Activated B cell treated with CpG ODN at 0.5 μM for 24 hours (primary cell): ENCODE results near the gene TMEM30B. TPM values are rescaled to one million over a fixed set of nuclear protein-coding genes. Genes with fewer than 3 reads are reported as not detected.

Experiments
- ATAC-seq: fragments of 200-7000 bp; cut with Tn5 transposase; one replicate; pipeline ENCODE4 v1.10.0; 2021; ENCODE audit warnings: low read depth, mild to moderate bottlenecking, moderate library complexity
- CTCF ChIA-PET: fragments of 350-600 bp; sonication (Branson Sonifier 250); formaldehyde crosslinking; loops from one replicate; lab custom pipeline; 2021; ENCODE audit warnings: antibody characterized with exemption; lab: Charles Lee
- POLR2A ChIA-PET: fragments of 350-600 bp; sonication (Branson Sonifier 250); formaldehyde crosslinking; loops from one replicate; lab custom pipeline; 2021; ENCODE audit warnings: antibody characterized with exemption; lab: Charles Lee
- DNase-seq: peaks from one replicate; pipeline ENCODE4 v3.0.0; 2022
- H3K27ac Mint-ChIP-seq: one replicate; pipeline ENCODE4 v1.8.0; 2020; ENCODE audit warnings: mixed read lengths
- H3K27me3 Mint-ChIP-seq: one replicate; pipeline ENCODE4 v1.8.0; 2021; ENCODE audit warnings: mixed read lengths
- H3K36me3 Mint-ChIP-seq: one replicate; pipeline ENCODE4 v1.8.0; 2021; ENCODE audit warnings: low read depth, mixed read lengths
- H3K4me1 Mint-ChIP-seq: one replicate; pipeline ENCODE4 v1.8.0; 2021; ENCODE audit warnings: mixed read lengths
- H3K4me3 Mint-ChIP-seq: one replicate; pipeline ENCODE4 v1.8.0; 2020; ENCODE audit warnings: mild to moderate bottlenecking, mixed read lengths
- H3K9me3 Mint-ChIP-seq: one replicate; pipeline ENCODE4 v1.8.0; 2020; ENCODE audit warnings: mixed read lengths
- CTCF ChIP-seq: fragments of 200-600 bp; IDR thresholded peaks from one replicate; pipeline ENCODE4 v1.8.0; 2022; ENCODE audit warnings: antibody characterized with exemption, mild to moderate bottlenecking
- intact Hi-C: fragments of 100-400 bp; cut with micrococcal nuclease; formaldehyde crosslinking; loops from one replicate; pipeline ENCODE4 v1.15.1; 2024
- total RNA-seq: library from RNA; stranded (reverse); gene quantifications from 2 replicates; pipeline ENCODE4 v1.2.3, GENCODE V29; 2022

The TMEM30B gene
- total RNA-seq, 1 donor from 2014 or later = not detected

GRCh38 chr14:61300209-61300608 lies 19.1 kb upstream of the TMEM30B start:
- TF ChIP-seq CTCF = no peak
- intact Hi-C loops = no loop called here
- ChIA-PET CTCF (no interaction called here), POLR2A (no interaction called here)
- no peaks in the 10 kb centered on the region for H3K4me1 Mint-ChIP-seq
- H3K4me3 Mint-ChIP-seq = no peak overlapping the region
- no peaks in the 10 kb centered on the region for H3K27me3 Mint-ChIP-seq
- ATAC-seq = no peak
- no peaks in the 10 kb centered on the region for H3K36me3 Mint-ChIP-seq
- no peak overlapping the region for H3K27ac Mint-ChIP-seq
- DNase-seq = no peak
- H3K9me3 Mint-ChIP-seq = no peaks in the 10 kb centered on the region

GRCh38 chr14:61298824-61299223 lies 17.7 kb upstream of the TMEM30B start:
- Mint-ChIP-seq H3K9me3 (no peaks in the 10 kb centered on the region), H3K4me3 (no peak overlapping the region), H3K36me3 (no peaks in the 10 kb centered on the region), H3K27me3 (no peaks in the 10 kb centered on the region), H3K4me1 (no peaks in the 10 kb centered on the region), H3K27ac (no peak overlapping the region)
- TF ChIP-seq CTCF = no peak
- ChIA-PET CTCF (interaction anchor here (1.6 kb wide), 1 partner anchor 538 kb away, joined by 11 read pairs; no protein-coding TSS in a partner anchor), POLR2A (no interaction called here)
- ATAC-seq (no peak), DNase-seq (no peak)
- intact Hi-C loops = loop anchor here (5.0 kb wide), 1 partner anchor 143 kb away; no protein-coding TSS in a partner anchor

GRCh38 chr14:61297581-61297980 lies 16.4 kb upstream of the TMEM30B start:
- Mint-ChIP-seq H3K27me3 (no peaks in the 10 kb centered on the region), H3K4me1 (no peaks in the 10 kb centered on the region), H3K27ac (no peak overlapping the region), H3K4me3 (no peak overlapping the region), H3K9me3 (no peaks in the 10 kb centered on the region), H3K36me3 (no peaks in the 10 kb centered on the region)
- ATAC-seq (no peak), DNase-seq (no peak)
- intact Hi-C loops = loop anchor here (1.0 to 5.0 kb wide), 4 partner anchors 145 to 830 kb away; no protein-coding TSS in a partner anchor
- CTCF ChIA-PET = interaction anchor here (1.6 to 1.8 kb wide), 2 partner anchors 12 to 540 kb away, joined by 5 to 11 read pairs; no protein-coding TSS in a partner anchor
- no peak for TF ChIP-seq CTCF
- POLR2A ChIA-PET = no interaction called here

GRCh38 chr14:61296719-61297502 lies 15.8 kb upstream of the TMEM30B start:
- no peak for TF ChIP-seq CTCF
- no peak for DNase-seq
- Mint-ChIP-seq H3K4me1 (no peaks in the 10 kb centered on the region), H3K27ac (no peak overlapping the region), H3K4me3 (no peak overlapping the region), H3K9me3 (no peaks in the 10 kb centered on the region), H3K27me3 (no peaks in the 10 kb centered on the region), H3K36me3 (no peaks in the 10 kb centered on the region)
- POLR2A ChIA-PET = no interaction called here
- ATAC-seq = no peak
- CTCF ChIA-PET = interaction anchor here (1.0 to 2.3 kb wide), 4 partner anchors 11 to 540 kb away, joined by 3 to 13 read pairs (median 4); no protein-coding TSS in a partner anchor
- intact Hi-C loops = loop anchor here (1.0 to 5.0 kb wide), 4 partner anchors 145 to 830 kb away; no protein-coding TSS in a partner anchor

- ATAC-seq (no peak), DNase-seq (no peak)
- intact Hi-C loops = loop anchor here (5.0 kb wide), 1 partner anchor 146 kb away; no protein-coding TSS in a partner anchor
- no peak for TF ChIP-seq CTCF
- Mint-ChIP-seq H3K4me3 (no peak overlapping the region), H3K27ac (no peak overlapping the region), H3K4me1 (no peaks in the 10 kb centered on the region), H3K27me3 (no peaks in the 10 kb centered on the region), H3K9me3 (no peaks in the 10 kb centered on the region), H3K36me3 (no peaks in the 10 kb centered on the region)
- ChIA-PET CTCF (interaction anchor here (0.8 to 2.3 kb wide), 6 partner anchors 10 to 541 kb away, joined by 3 to 13 read pairs (median 3); no protein-coding TSS in a partner anchor), POLR2A (no interaction called here)
Measured at GRCh38 chr14:61296151-61296550, 15.0 kb upstream of the TMEM30B start.
